ENCODE data around the gene SLC9A8. TPM values are rescaled to one million over a fixed set of nuclear protein-coding genes. Genes with fewer than 3 reads are reported as not detected.
"Not testable (repeated sequence)": the region's sequence is repeated elsewhere in the genome, so short reads cannot be mapped to it uniquely, and the experiment has no call there.

SLC9A8 gene
- total RNA-seq, 2 experiments from 2014 or later = 9.4 to 11.3 TPM

DNA sequence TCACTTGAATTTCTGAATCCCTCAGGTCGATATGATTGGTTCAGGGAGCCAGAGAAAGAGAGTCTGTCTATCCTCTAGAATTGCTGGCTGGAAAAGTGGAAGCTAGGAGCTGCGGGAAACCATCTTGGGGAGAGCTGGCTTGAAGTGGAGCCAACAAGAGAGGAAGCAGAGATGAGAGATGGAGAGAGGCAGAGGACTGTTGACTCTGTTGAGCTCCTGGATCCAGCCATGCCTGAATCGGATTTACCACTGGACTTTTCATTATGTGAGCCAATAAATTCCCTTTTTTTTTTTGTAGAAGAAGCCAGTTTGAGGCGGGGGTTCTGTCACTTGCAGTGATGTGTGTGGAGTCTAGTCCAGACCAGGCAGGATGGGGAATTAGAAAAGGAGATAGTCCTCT, 13.9 kb upstream of the SLC9A8 start:
- ChIA-PET CTCF (interaction anchor here (0.8 to 1.2 kb wide), 2 partner anchors 10 to 48 kb away, joined by 3 read pairs; no protein-coding TSS in a partner anchor), POLR2A (no interaction called here)
- H3K4me1 Mint-ChIP-seq (ENCODE audit: low read depth) = peaks cover 35% of the 10 kb centered on the region
- ATAC-seq (no peak), DNase-seq (no peak)
- peaks cover 13% of the 10 kb centered on the region for H3K27me3 Mint-ChIP-seq
- no peaks in the 10 kb centered on the region for H3K36me3 Mint-ChIP-seq (ENCODE audit: low read depth)
- TF ChIP-seq, protein P1, sequence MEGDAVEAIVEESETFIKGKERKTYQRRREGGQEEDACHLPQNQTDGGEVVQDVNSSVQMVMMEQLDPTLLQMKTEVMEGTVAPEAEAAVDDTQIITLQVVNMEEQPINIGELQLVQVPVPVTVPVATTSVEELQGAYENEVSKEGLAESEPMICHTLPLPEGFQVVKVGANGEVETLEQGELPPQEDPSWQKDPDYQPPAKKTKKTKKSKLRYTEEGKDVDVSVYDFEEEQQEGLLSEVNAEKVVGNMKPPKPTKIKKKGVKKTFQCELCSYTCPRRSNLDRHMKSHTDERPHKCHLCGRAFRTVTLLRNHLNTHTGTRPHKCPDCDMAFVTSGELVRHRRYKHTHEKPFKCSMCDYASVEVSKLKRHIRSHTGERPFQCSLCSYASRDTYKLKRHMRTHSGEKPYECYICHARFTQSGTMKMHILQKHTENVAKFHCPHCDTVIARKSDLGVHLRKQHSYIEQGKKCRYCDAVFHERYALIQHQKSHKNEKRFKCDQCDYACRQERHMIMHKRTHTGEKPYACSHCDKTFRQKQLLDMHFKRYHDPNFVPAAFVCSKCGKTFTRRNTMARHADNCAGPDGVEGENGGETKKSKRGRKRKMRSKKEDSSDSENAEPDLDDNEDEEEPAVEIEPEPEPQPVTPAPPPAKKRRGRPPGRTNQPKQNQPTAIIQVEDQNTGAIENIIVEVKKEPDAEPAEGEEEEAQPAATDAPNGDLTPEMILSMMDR (IDR thresholded peaks at IDR 0.05) = no peak
- intact Hi-C loops (cut with micrococcal nuclease) = no loop called here
- H3K27ac Mint-ChIP-seq = no peak overlapping the region
- no peaks in the 10 kb centered on the region for H3K9me3 Mint-ChIP-seq
- H3K4me3 Mint-ChIP-seq = no peak overlapping the region

DNA sequence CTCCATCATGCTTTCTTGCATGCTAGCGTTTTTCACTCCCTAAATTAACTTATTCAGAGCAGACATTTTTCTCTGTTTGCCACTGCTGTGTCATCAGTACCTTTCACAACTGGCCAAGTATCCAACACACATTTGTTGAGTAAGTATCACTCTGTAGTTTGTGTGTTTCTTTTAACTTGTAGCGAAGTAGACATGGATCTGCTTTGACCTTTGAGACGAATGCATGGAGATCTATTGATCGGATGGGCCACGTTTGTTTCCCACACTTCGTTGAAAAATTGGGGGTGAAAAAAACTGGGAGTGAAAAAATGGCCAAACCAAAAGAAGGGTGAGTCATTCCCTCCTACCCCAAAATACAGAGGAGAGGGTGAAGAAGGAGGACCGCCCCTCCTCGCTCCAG, 12.9 kb upstream of the SLC9A8 start:
- H3K36me3 Mint-ChIP-seq (ENCODE audit: low read depth) = no peaks in the 10 kb centered on the region
- no peak overlapping the region for H3K27ac Mint-ChIP-seq
- ChIA-PET CTCF (interaction anchor here (1.2 kb wide), 1 partner anchor 11 kb away, joined by 3 read pairs; no protein-coding TSS in a partner anchor), POLR2A (no interaction called here)
- intact Hi-C loops (cut with micrococcal nuclease) = no loop called here
- H3K27me3 Mint-ChIP-seq = peaks cover 11% of the 10 kb centered on the region
- no peak for DNase-seq
- ATAC-seq = no peak
- peaks cover 38% of the 10 kb centered on the region for H3K4me1 Mint-ChIP-seq (ENCODE audit: low read depth)
- H3K4me3 Mint-ChIP-seq = no peak overlapping the region
- TF ChIP-seq, protein P1 (IDR thresholded peaks at IDR 0.05) = no peak
- no peaks in the 10 kb centered on the region for H3K9me3 Mint-ChIP-seq

DNA sequence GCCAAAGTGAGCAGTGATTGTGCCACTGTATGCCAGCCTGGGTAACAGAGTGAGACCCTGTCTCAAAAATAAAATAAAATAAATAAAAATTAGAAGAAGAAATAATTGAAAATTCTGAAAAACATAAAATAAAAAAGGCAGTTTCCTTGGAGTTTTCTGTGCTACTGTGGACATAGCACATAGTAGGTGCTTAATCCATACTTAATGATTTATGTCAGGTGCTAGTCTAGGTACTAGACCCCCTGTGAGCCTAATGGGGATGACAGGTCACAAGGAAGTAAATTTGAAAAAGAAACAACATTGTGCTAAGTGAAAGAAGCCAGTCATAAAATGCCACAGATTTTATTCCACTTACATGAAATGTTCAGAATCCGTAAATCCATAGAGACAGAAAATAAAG, 9.2 kb upstream of the SLC9A8 start:
- TF ChIP-seq, protein P1 (IDR thresholded peaks at IDR 0.05) = no peak
- no peak overlapping the region for H3K27ac Mint-ChIP-seq
- DNase-seq = no peak
- no peak overlapping the region for H3K4me3 Mint-ChIP-seq
- intact Hi-C loops (cut with micrococcal nuclease) = no loop called here
- H3K27me3 Mint-ChIP-seq = peaks cover 2% of the 10 kb centered on the region
- H3K9me3 Mint-ChIP-seq = no peaks in the 10 kb centered on the region
- no peak for ATAC-seq
- H3K4me1 Mint-ChIP-seq (ENCODE audit: low read depth) = peaks cover 54% of the 10 kb centered on the region
- ChIA-PET POLR2A (interaction anchor here (0.7 to 2.4 kb wide), 4 partner anchors 10 to 164 kb away, joined by 3 to 10 read pairs (median 5); partner anchors contain the start of gene SLC9A8), CTCF (no interaction called here)
- H3K36me3 Mint-ChIP-seq (ENCODE audit: low read depth) = no peaks in the 10 kb centered on the region

DNA sequence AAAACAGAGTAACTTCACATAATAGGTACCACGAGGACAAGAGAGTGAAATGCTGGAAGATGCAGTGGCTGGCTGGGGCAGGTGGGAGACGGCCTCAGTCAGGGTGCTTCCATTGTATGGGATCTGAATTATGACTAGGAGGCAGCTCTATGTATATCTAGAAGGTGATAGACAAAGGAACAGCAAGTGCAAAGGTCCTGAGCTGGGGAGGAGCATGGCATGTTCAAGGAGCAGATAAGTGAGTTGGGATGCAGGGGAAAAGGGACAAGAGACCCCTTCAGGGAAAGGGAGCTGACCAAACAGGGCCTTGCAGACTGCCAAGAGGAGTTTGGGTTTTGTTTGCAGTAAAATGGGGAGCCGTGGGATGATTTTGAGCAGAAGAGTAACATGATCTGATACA, 8.3 kb upstream of the SLC9A8 start:
- Mint-ChIP-seq H3K27ac (peak overlapping the region; percentile 60), H3K36me3 (ENCODE audit: low read depth) (no peaks in the 10 kb centered on the region), H3K4me3 (no peak overlapping the region), H3K9me3 (no peaks in the 10 kb centered on the region), H3K4me1 (ENCODE audit: low read depth) (peaks cover 54% of the 10 kb centered on the region), H3K27me3 (no peaks in the 10 kb centered on the region)
- intact Hi-C loops (cut with micrococcal nuclease) = no loop called here
- ChIA-PET POLR2A (interaction anchor here (0.9 to 1.6 kb wide), 3 partner anchors 10 to 209 kb away, joined by 3 to 4 read pairs (median 4); no protein-coding TSS in a partner anchor), CTCF (interaction anchor here (0.9 kb wide), 1 partner anchor 109 kb away, joined by 3 read pairs; no protein-coding TSS in a partner anchor)
- DNase-seq (no peak), ATAC-seq (no peak)
- TF ChIP-seq, protein P1 (IDR thresholded peaks at IDR 0.05) = no peak

DNA sequence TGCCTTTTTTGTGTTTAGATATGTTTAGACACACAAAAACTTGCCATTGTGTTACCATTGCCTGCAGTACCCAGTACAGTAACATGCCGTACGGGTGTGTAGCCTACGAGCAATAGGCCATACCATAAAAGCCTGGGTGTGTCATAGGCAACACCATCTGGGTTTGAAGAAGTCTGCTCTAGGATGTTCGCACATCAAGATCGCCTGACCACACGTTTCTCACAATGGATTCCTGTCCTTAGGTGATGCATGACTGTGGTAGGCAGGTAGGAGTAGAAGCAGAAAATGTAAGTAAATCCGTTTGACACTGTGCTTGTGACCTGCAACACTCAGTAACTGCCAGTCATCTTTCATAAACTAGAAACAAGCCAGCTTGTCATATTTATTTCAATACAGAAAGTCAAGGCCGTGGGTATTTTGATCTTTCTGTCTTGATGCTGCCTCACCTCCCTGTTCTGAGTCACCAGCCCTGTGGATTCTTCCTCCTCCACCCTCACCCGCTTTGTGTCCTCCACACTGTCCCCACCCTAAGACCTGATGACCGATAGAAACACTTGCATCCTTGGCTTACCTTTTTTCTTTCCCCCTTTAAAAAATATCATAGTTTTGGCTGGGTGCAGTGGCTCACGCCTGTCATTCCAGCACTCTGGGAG, 7.3 kb upstream of the SLC9A8 start:
- CTCF ChIA-PET = not testable (repeated sequence)
- POLR2A ChIA-PET = interaction anchor here (1.1 to 1.6 kb wide), 2 partner anchors 27 to 210 kb away, joined by 4 read pairs; no protein-coding TSS in a partner anchor
- peak overlapping the region; percentile 75 for H3K27ac Mint-ChIP-seq

More for the DNA sequence above, 7.3 kb upstream of the SLC9A8 start:
- H3K27me3 Mint-ChIP-seq; H3K36me3 Mint-ChIP-seq (ENCODE audit: low read depth); H3K4me3 Mint-ChIP-seq; intact Hi-C loops (cut with micrococcal nuclease); H3K9me3 Mint-ChIP-seq: not testable (repeated sequence)
- H3K4me1 Mint-ChIP-seq (ENCODE audit: low read depth) = peaks cover 50% of the 10 kb centered on the region
- ATAC-seq (peak; percentile 88), DNase-seq (peak; percentile 82)

All from activated CD8-positive, alpha-beta T cell treated with anti-CD3 and anti-CD28 coated beads for 36 hours (primary cell).